Natural killer cell treated with Interleukin-12 subunit alpha and Interleukin-12 subunit beta and Interleukin-15 and Interleukin-18, amount 100 ng/mL, for 72 hours (primary cell): ENCODE results near the gene GALNTL6. TPM values are rescaled to one million over a fixed set of nuclear protein-coding genes. Genes with fewer than 3 reads are reported as not detected.
"Not testable (repeated sequence)": the region's sequence is repeated elsewhere in the genome, so short reads cannot be mapped to it uniquely, and the experiment has no call there.

ENCODE experiments used
- ATAC-seq, 2 donors: fragments of 150-1000 bp; cut with Tn5 transposase in 1 of 2; sonication (Bioruptor Pico), chemical (Tn5 transposase) in 1 of 2; 2 replicates each; pipeline ENCODE4 v1.10.0; 2021
- DNase-seq: peaks from one replicate; pipeline ENCODE4 v3.0.0; 2022; ENCODE audit warnings: low spot score
- H3K27ac Mint-ChIP-seq, 2 donors: 1 replicate in 1 of 2; 2 replicates in 1 of 2; pipeline ENCODE4 v1.8.0; 2022; ENCODE audit warnings: mixed read lengths in 2 of 2, mild to moderate bottlenecking in 1 of 2, moderate library complexity in 1 of 2
- H3K27me3 Mint-ChIP-seq, 2 donors: 1 replicate in 1 of 2; 2 replicates in 1 of 2; pipeline ENCODE4 v1.8.0; 2022; ENCODE audit warnings: mixed read lengths in 2 of 2
- H3K36me3 Mint-ChIP-seq: one replicate; pipeline ENCODE4 v1.8.0; 2022; ENCODE audit warnings: mixed read lengths
- H3K4me1 Mint-ChIP-seq, 2 donors: 1 replicate in 1 of 2; 2 replicates in 1 of 2; pipeline ENCODE4 v1.8.0; 2022; ENCODE audit warnings: low read depth in 2 of 2, mixed read lengths in 2 of 2, mild to moderate bottlenecking in 1 of 2
- H3K4me3 Mint-ChIP-seq: one replicate; pipeline ENCODE4 v1.8.0; 2022; ENCODE audit warnings: mixed read lengths
- H3K9me3 Mint-ChIP-seq: 2 replicates; pipeline ENCODE4 v1.8.0; 2022; ENCODE audit warnings: mixed read lengths
- total RNA-seq, 2 donors: library from RNA; stranded (reverse); gene quantifications; one replicate each; pipeline ENCODE4 v1.2.3, GENCODE V29; 2022

Gene GALNTL6
- total RNA-seq, 2 donors from 2014 or later, result not detected

- ATAC-seq (no peak), DNase-seq (no peak)
- Mint-ChIP-seq H3K27ac (no peak overlapping the region), H3K4me3 (no peak overlapping the region), H3K9me3 (peaks cover 16% of the 10 kb centered on the region), H3K36me3 (no peaks in the 10 kb centered on the region), H3K27me3 (no peaks in the 10 kb centered on the region), H3K4me1 (no peaks in the 10 kb centered on the region)
Measured at GRCh38 chr4:172867835-172868234, 1054.6 kb downstream of the GALNTL6 start.

DNA sequence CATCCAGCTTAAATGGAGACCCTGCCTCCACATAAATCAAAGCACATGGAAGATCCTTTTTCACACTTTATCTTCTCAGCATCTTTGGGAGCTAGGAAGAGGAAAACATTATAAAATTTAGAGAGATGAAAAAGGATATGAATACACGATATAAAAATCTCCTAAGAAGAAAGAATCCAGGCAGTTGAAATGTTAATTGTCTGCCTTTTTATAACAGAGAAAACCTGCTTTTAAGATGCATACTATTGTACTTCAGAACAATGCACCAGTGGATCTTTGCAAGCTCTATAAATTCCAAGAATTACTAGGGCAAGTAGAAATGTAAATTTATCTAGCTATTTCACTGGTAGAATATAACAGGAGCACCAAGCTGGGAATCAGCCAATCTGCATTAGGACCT, 1055.1 kb downstream of the GALNTL6 start:
- no peaks in the 10 kb centered on the region for H3K36me3 Mint-ChIP-seq
- no peak for DNase-seq
- H3K4me3 Mint-ChIP-seq, result no peak overlapping the region
- no peaks in the 10 kb centered on the region for H3K4me1 Mint-ChIP-seq
- H3K27ac Mint-ChIP-seq, result no peak overlapping the region
- H3K9me3 Mint-ChIP-seq, result peaks cover 17% of the 10 kb centered on the region
- ATAC-seq, result no peak
- no peaks in the 10 kb centered on the region for H3K27me3 Mint-ChIP-seq

DNA sequence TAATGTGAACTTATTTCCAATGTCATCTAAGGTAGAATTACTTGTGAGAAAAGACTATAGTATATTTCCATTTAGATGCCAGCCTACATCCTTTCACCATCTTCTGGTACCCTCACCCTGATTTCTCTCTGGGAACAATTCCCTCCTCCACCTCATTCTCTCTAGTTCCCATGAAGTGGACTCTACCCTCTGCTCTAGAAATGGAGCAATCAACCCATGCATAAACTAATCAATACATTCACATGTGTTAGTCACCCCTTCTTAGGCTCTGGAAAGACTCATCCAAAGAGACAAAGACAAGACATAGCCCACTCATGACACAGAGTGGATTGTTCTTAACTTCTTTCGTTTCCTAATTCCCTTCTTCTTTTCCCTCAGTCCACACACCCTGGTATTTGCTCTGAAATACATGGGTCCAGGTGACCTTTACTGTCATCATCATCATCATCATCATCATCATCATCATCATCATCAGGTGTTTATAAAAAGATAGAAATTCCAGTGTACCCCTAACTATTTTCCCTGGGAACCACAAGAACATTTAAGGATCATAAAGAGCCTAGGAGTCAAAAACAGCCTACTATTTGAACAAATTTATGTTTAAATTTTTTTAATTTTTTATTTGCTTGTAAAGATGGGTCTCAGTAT, 1056.5 kb downstream of the GALNTL6 start:
- Mint-ChIP-seq H3K36me3 (no peaks in the 10 kb centered on the region), H3K4me1 (no peaks in the 10 kb centered on the region), H3K27ac (no peak overlapping the region), H3K9me3 (peaks cover 15% of the 10 kb centered on the region), H3K4me3 (no peak overlapping the region), H3K27me3 (no peaks in the 10 kb centered on the region)
- no peak for DNase-seq
- ATAC-seq, result no peak

GRCh38 chr4:172871381-172871780, 1058.2 kb downstream of the GALNTL6 start:
- Mint-ChIP-seq H3K27ac (no peak overlapping the region), H3K27me3 (no peaks in the 10 kb centered on the region), H3K9me3 (peaks cover 11% of the 10 kb centered on the region), H3K4me1 (no peaks in the 10 kb centered on the region), H3K36me3 (no peaks in the 10 kb centered on the region), H3K4me3 (no peak overlapping the region)
- no peak for DNase-seq
- ATAC-seq, result no peak

DNA sequence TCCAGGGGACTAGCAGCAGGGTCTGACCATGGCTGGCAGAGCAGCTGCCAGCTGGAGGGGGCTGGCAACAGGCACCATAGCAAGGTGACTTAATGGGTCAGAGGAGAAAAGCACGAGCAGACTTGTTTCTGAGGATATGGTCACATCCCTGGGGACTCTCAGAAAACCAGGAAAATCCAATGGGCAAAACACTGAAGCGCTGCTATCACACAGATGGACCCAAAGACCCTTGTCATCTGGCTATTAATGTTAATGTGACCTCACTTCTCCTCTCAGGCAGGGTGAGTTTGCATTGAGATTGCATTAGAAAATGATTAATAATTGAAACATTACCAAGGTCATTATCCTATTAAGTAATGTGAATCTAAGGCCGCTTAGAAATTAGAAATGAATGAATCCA, 1061.7 kb downstream of the GALNTL6 start:
- H3K27me3 Mint-ChIP-seq, result no peaks in the 10 kb centered on the region
- H3K27ac Mint-ChIP-seq, result no peak overlapping the region
- DNase-seq (no peak), ATAC-seq (no peak)
- H3K9me3 Mint-ChIP-seq, result peaks cover 7% of the 10 kb centered on the region
- H3K4me3 Mint-ChIP-seq, result no peak overlapping the region
- no peaks in the 10 kb centered on the region for H3K4me1 Mint-ChIP-seq
- H3K36me3 Mint-ChIP-seq, result no peaks in the 10 kb centered on the region

GRCh38 chr4:172876394-172876793, 1063.2 kb downstream of the GALNTL6 start:
- Mint-ChIP-seq H3K4me3 (no peak overlapping the region), H3K4me1 (no peaks in the 10 kb centered on the region), H3K36me3 (no peaks in the 10 kb centered on the region), H3K27me3 (no peaks in the 10 kb centered on the region), H3K27ac (no peak overlapping the region), H3K9me3 (peaks cover 7% of the 10 kb centered on the region)
- DNase-seq (no peak), ATAC-seq (no peak)

- DNase-seq (no peak), ATAC-seq (no peak)
- Mint-ChIP-seq H3K4me1 (no peaks in the 10 kb centered on the region), H3K27ac (no peak overlapping the region), H3K27me3 (no peaks in the 10 kb centered on the region), H3K36me3 (no peaks in the 10 kb centered on the region), H3K4me3 (no peak overlapping the region), H3K9me3 (peaks cover 12% of the 10 kb centered on the region)
Measured at GRCh38 chr4:172881645-172882044, 1068.4 kb downstream of the GALNTL6 start.

DNA sequence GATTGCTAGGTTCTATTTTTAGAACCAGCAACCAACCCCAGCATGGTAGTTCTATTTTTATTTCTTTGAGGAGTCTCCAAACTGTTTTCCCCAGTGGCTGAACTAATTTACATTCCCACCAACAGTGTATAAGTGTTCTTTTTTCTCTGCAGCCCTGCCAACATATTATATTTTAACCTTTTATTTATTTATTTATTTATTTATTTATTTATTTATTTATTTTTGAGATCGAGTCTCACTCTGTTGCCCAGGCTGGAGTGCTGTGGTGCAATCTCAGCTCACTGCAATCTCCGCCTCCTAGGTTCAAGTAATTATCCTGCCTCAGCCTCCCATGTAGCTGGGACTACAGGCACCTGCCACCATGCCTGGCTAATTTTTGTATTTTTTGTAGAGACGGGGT, 1074.2 kb downstream of the GALNTL6 start:
- H3K4me1 Mint-ChIP-seq, ATAC-seq, H3K27ac Mint-ChIP-seq, H3K4me3 Mint-ChIP-seq, H3K36me3 Mint-ChIP-seq, H3K27me3 Mint-ChIP-seq, DNase-seq: not testable (repeated sequence)
- peaks cover 29% of the 10 kb centered on the region for H3K9me3 Mint-ChIP-seq

DNA sequence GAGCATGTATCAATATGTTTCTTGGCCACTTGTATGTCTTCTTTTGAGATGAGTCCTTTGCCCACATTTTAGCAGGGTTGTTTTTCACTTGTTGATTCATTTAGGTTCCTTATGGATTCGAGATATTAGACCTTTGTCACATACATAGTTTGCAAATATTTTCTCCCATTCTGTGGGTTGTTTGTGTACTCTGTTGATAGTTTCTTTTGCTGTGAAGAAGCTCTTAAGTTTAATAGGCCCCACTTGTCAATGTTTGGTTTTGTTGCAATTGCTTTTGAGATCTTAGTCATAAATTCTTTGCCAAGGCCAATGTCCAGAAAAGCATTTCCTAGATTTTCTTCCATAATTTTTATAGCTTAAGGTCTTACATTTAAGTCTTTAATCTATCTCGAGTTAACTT, 1074.8 kb downstream of the GALNTL6 start:
- H3K4me1 Mint-ChIP-seq, result no peaks in the 10 kb centered on the region
- H3K36me3 Mint-ChIP-seq, result no peaks in the 10 kb centered on the region
- ATAC-seq, result no peak
- peaks cover 29% of the 10 kb centered on the region for H3K9me3 Mint-ChIP-seq
- H3K27ac Mint-ChIP-seq, result no peak overlapping the region
- no peak for DNase-seq
- H3K27me3 Mint-ChIP-seq, result no peaks in the 10 kb centered on the region
- H3K4me3 Mint-ChIP-seq, result no peak overlapping the region

GRCh38 chr4:172892300-172892699, 1079.1 kb downstream of the GALNTL6 start:
- ATAC-seq, result no peak
- no peak for DNase-seq
- Mint-ChIP-seq H3K4me1 (no peaks in the 10 kb centered on the region), H3K9me3 (peaks cover 26% of the 10 kb centered on the region), H3K27me3 (no peaks in the 10 kb centered on the region), H3K36me3 (peaks cover 7% of the 10 kb centered on the region), H3K4me3 (no peak overlapping the region), H3K27ac (no peak overlapping the region)

- DNase-seq (no peak), ATAC-seq (no peak)
- Mint-ChIP-seq H3K36me3 (peaks cover 7% of the 10 kb centered on the region), H3K27me3 (no peaks in the 10 kb centered on the region), H3K4me1 (no peaks in the 10 kb centered on the region), H3K9me3 (peaks cover 25% of the 10 kb centered on the region), H3K4me3 (no peak overlapping the region), H3K27ac (no peak overlapping the region)
Measured at GRCh38 chr4:172895699-172896098, 1082.5 kb downstream of the GALNTL6 start.

GRCh38 chr4:172897046-172897445, 1083.8 kb downstream of the GALNTL6 start:
- Mint-ChIP-seq H3K27me3 (no peaks in the 10 kb centered on the region), H3K9me3 (peaks cover 19% of the 10 kb centered on the region), H3K4me1 (no peaks in the 10 kb centered on the region), H3K27ac (no peak overlapping the region), H3K4me3 (no peak overlapping the region), H3K36me3 (peaks cover 7% of the 10 kb centered on the region)
- no peak for ATAC-seq
- no peak for DNase-seq

DNA sequence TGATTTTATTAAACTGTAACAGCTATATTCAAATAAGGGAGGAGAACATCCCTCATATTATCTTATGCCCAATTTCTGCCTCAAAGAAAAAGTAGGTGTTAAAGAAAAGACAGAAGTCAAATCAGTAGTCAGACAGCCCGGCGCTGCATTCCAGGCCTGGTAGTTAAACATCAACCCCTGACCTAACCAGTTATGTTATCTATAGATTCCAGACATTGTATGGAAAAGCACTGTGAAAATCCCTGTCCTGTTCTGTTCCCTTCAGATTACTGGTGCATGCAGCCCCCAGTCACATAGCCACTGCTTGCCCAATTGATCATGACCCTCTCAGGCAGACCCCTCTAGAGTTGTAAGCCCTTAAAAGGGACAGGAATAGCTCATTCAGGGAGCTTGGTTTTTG, 1085.5 kb downstream of the GALNTL6 start:
- Mint-ChIP-seq H3K27me3 (no peaks in the 10 kb centered on the region), H3K27ac (no peak overlapping the region), H3K36me3 (peaks cover 7% of the 10 kb centered on the region), H3K9me3 (peaks cover 17% of the 10 kb centered on the region), H3K4me3 (no peak overlapping the region), H3K4me1 (no peaks in the 10 kb centered on the region)
- DNase-seq (no peak), ATAC-seq (no peak)

- DNase-seq, result no peak
- H3K9me3 Mint-ChIP-seq, result peaks cover 13% of the 10 kb centered on the region
- ATAC-seq, result no peak
- H3K4me1 Mint-ChIP-seq, result no peaks in the 10 kb centered on the region
- H3K27me3 Mint-ChIP-seq, result no peaks in the 10 kb centered on the region
- peaks cover 7% of the 10 kb centered on the region for H3K36me3 Mint-ChIP-seq
- H3K4me3 Mint-ChIP-seq, result no peak overlapping the region
- H3K27ac Mint-ChIP-seq, result no peak overlapping the region
Measured at GRCh38 chr4:172899861-172900260, 1086.7 kb downstream of the GALNTL6 start.

GRCh38 chr4:172900900-172901299, 1087.7 kb downstream of the GALNTL6 start:
- Mint-ChIP-seq H3K4me3 (no peak overlapping the region), H3K36me3 (peaks cover under 1% of the 10 kb centered on the region), H3K27me3 (no peaks in the 10 kb centered on the region), H3K9me3 (peaks cover 8% of the 10 kb centered on the region), H3K4me1 (no peaks in the 10 kb centered on the region), H3K27ac (no peak overlapping the region)
- no peak for DNase-seq
- no peak for ATAC-seq
